ENCODE measurements around the gene IFNGR1.

GRCh38 chr6:137248702-137249101 is 29.5 kb upstream of the IFNGR1 start:
- TF ChIP-seq HDGF (IDR thresholded peaks at IDR 0.05; ENCODE audit: borderline replicate concordance): no peak
- TF ChIP-seq ZNF384 (IDR thresholded peaks at IDR 0.05): no peak
- TF ChIP-seq PKNOX1 (IDR thresholded peaks at IDR 0.05): 0 out of 2 replicates have a peak, but pooled peaks have one; percentile 21
- no peak for TF ChIP-seq BHLHE40 (IDR thresholded peaks at IDR 0.05; ENCODE audit: borderline replicate concordance)
- TF ChIP-seq SP1 (IDR thresholded peaks at IDR 0.05): no peak
- TF ChIP-seq ARNT (IDR thresholded peaks at IDR 0.05): no peak
- TF ChIP-seq ELF4 (IDR thresholded peaks at IDR 0.05): no peak
- no peak for TF ChIP-seq TARDBP (IDR thresholded peaks at IDR 0.05)
- TF ChIP-seq FOXM1 (IDR thresholded peaks at IDR 0.05; ENCODE audit: borderline replicate concordance): no peak
- no peak for TF ChIP-seq NFRKB (IDR thresholded peaks at IDR 0.05)
